Tibial artery (tissue), 4 donors: Measurements from ENCODE around the gene CERT1.

Experiments
- DNase-seq, 2 donors: peaks; one replicate each; pipeline ENCODE4 v3.0.0-alpha.2; 2019
- H3K27ac ChIP-seq, 2 donors: fragments of 200-600 bp; sonication (generic) in 1 of 2; 1 replicate in 1 of 2; 2 replicates in 1 of 2; pipeline ENCODE4 v1.5.1; 2018 to 2019; ENCODE audit warnings: mild to moderate bottlenecking in 1 of 2
- H3K27me3 ChIP-seq, 2 donors: fragments of 200-600 bp; sonication (generic) in 1 of 2; one replicate each; pipeline versions ENCODE4 v1.5.1 to v1.6.0; 2016 to 2019
- H3K36me3 ChIP-seq, 3 donors: fragments of 200-600 bp; sonication (generic) in 2 of 3; one replicate each; pipeline ENCODE4 v1.5.1; 2016 to 2019; ENCODE audit warnings: mild to moderate bottlenecking in 2 of 3
- H3K4me1 ChIP-seq, 4 donors: fragments of 200-600 bp; sonication (generic) in 2 of 4; 1 replicate in 3 of 4; 2 replicates in 1 of 4; pipeline ENCODE4 v1.5.1; 2016 to 2019
- H3K4me3 ChIP-seq, 2 donors: fragments of 200-600 bp; sonication (generic) in 1 of 2; 1 replicate in 1 of 2; 2 replicates in 1 of 2; pipeline ENCODE4 v1.5.1; 2018 to 2019; ENCODE audit warnings: mild to moderate bottlenecking in 2 of 2
- H3K9me3 ChIP-seq, 3 donors: fragments of 200-600 bp; sonication (generic) in 1 of 3; one replicate each; pipeline ENCODE4 v1.5.1; 2016 to 2019
- CTCF ChIP-seq, 2 experiments: fragments of 200-600 bp in 1 of 2; fragments of 450-650 bp in 1 of 2; IDR thresholded peaks; one replicate each; pipeline ENCODE4 v1.5.1; 2017 to 2019; ENCODE audit warnings: antibody characterized with exemption in 2 of 2, mild to moderate bottlenecking in 1 of 2, moderate library complexity in 1 of 2
- intact Hi-C: fragments of 100-400 bp; cut with DNase I; formaldehyde crosslinking; loops from one replicate; pipeline ENCODE4 v1.15.0; 2023; ENCODE audit warnings: low total_unique reads

CERT1 gene

DNA sequence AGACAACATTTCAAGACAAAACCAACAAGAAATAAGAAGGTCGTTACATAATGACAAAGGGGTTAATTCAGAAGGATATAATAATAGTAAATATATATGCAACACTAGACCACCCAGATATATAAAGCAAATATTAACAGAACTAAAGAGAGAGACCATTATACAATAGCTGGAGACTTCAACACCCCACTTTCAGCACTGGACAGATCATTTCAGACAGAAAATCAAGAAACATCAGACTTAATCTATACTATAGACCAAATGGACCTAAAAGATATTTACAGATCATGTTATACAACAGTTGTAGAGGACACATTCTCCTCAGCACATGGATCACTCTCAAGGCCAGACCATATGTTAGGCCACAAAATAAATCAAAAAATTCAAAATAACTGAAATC, 26.8 kb downstream of the CERT1 start:
- peaks cover 0 to 13% (median 0%) of the 10 kb centered on the region in 3 donors for H3K9me3 ChIP-seq
- DNase-seq: no peak
- no peak overlapping the region for H3K27ac ChIP-seq
- peaks cover 0 to 2% (median 0%) of the 10 kb centered on the region in 3 donors for H3K36me3 ChIP-seq
- no peak overlapping the region for H3K4me3 ChIP-seq
- TF ChIP-seq CTCF (IDR thresholded peaks at IDR 0.05): no peak
- H3K4me1 ChIP-seq: peaks cover 0 to 15% (median 0%) of the 10 kb centered on the region in 4 donors
- intact Hi-C loops: no loop called here
- no peaks in the 10 kb centered on the region for H3K27me3 ChIP-seq

DNA sequence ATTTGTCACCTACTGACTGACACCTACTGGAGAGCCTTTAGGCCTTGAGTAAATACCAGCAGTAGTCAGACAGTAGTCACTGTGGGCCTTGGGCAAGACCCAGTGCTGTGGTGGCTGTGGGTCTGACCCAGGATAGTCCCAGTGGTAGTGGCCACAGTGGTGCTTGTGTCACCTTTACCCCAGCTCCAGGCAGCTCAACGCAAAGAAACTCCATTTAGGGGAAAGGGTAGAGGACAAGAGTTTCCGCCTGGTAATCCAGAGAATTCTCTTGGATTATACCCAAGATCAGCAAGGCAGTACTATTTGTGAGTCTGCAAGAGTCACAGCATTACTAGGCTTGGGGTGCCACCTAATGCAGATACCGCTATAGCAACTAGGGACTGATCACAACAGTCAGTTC, 28.9 kb downstream of the CERT1 start:
- H3K27me3 ChIP-seq: no peaks in the 10 kb centered on the region
- no peaks in the 10 kb centered on the region for H3K36me3 ChIP-seq
- no peak for DNase-seq
- H3K4me1 ChIP-seq: peaks cover 0 to 15% (median 0%) of the 10 kb centered on the region in 4 donors
- H3K27ac ChIP-seq: no peak overlapping the region
- intact Hi-C loops: no loop called here
- no peak overlapping the region for H3K4me3 ChIP-seq
- TF ChIP-seq CTCF (IDR thresholded peaks at IDR 0.05): no peak
- H3K9me3 ChIP-seq: peaks cover 0 to 12% (median 0%) of the 10 kb centered on the region in 3 donors

- Histone ChIP-seq H3K9me3 (peaks cover 0 to 5% (median 0%) of the 10 kb centered on the region in 3 donors), H3K4me1 (peaks cover 0 to 15% (median 0%) of the 10 kb centered on the region in 4 donors), H3K36me3 (no peaks in the 10 kb centered on the region), H3K4me3 (no peak overlapping the region), H3K27ac (no peak overlapping the region), H3K27me3 (no peaks in the 10 kb centered on the region)
- DNase-seq: no peak
- intact Hi-C loops: no loop called here
- TF ChIP-seq CTCF (IDR thresholded peaks at IDR 0.05): no peak
Observed at GRCh38 chr5:75481024-75481423, 30.4 kb downstream of the CERT1 start.

DNA sequence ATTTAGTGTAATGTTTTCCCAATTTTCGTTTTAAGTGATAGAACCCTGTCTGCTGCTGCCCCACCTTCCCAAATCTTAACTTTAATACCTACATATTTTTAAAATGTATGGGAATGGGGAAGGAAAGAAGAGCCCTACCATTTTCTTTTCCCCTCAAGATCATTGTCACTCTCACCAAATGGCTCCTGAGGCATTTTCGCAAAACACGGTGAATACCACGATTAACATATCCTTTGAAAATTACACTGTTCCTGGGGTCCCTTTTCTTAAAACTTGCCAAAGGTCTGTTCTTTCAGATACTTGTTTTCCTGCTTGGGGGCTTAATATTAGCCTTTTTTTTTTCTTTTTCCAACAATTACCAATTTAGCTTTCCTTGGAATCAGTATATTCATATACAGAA, 36.1 kb downstream of the CERT1 start:
- no peaks in the 10 kb centered on the region for H3K4me1 ChIP-seq
- no peak for DNase-seq
- no peak overlapping the region for H3K4me3 ChIP-seq
- H3K27me3 ChIP-seq: no peaks in the 10 kb centered on the region
- peaks cover 0 to 3% (median 0%) of the 10 kb centered on the region in 3 donors for H3K9me3 ChIP-seq
- H3K36me3 ChIP-seq: no peaks in the 10 kb centered on the region
- intact Hi-C loops: no loop called here
- no peak overlapping the region for H3K27ac ChIP-seq
- TF ChIP-seq CTCF (IDR thresholded peaks at IDR 0.05): no peak

GRCh38 chr5:75473463-75473862, 38.0 kb downstream of the CERT1 start:
- no peak for TF ChIP-seq CTCF (IDR thresholded peaks at IDR 0.05)
- Histone ChIP-seq H3K27ac (no peak overlapping the region), H3K4me3 (no peak overlapping the region), H3K4me1 (no peaks in the 10 kb centered on the region), H3K27me3 (no peaks in the 10 kb centered on the region), H3K9me3 (peaks cover 4 to 20% (median 11%) of the 10 kb centered on the region in 3 donors), H3K36me3 (no peaks in the 10 kb centered on the region)
- intact Hi-C loops: no loop called here
- no peak for DNase-seq

- DNase-seq: no peak
- Histone ChIP-seq H3K4me3 (no peak overlapping the region), H3K4me1 (no peaks in the 10 kb centered on the region), H3K9me3 (peaks cover 4 to 24% (median 14%) of the 10 kb centered on the region in 3 donors), H3K27me3 (no peaks in the 10 kb centered on the region), H3K27ac (no peak overlapping the region), H3K36me3 (no peaks in the 10 kb centered on the region)
- TF ChIP-seq CTCF (IDR thresholded peaks at IDR 0.05): no peak
- intact Hi-C loops: no loop called here
Observed at GRCh38 chr5:75472973-75473372, 38.5 kb downstream of the CERT1 start.
